HG02610 (cell line): ENCODE data around the gene FN1.

ENCODE experiments used
- ATAC-seq: cut with Tn5 transposase; IDR thresholded peaks from one replicate; pipeline ENCODE4 v1.9.1; 2021; ENCODE audit warnings: mild to moderate bottlenecking, moderate library complexity; ENCODE audit not compliant: unreplicated experiment

FN1 gene

GRCh38 chr2:215442401-215442787 is 6.5 kb upstream of the FN1 start:
- no peak for ATAC-seq

- ATAC-seq: no peak
These were observed 5.9 kb upstream of the FN1 start for GRCh38 chr2:215441560-215442400.

- no peak for ATAC-seq
These were observed 4.2 kb upstream of the FN1 start for GRCh38 chr2:215439980-215440512.

- no peak for ATAC-seq
These were observed 3.5 kb upstream of the FN1 start for GRCh38 chr2:215439404-215439803.

GRCh38 chr2:215437614-215438013 is 1.7 kb upstream of the FN1 start:
- no peak for ATAC-seq

GRCh38 chr2:215436705-215437565 is 1.1 kb upstream of the FN1 start:
- ATAC-seq: peak; percentile 20

GRCh38 chr2:215435280-215435869 is 493 bp downstream of the FN1 start:
- peak; percentile 29 for ATAC-seq

GRCh38 chr2:215434447-215435279 is 1.2 kb downstream of the FN1 start:
- no peak for ATAC-seq

GRCh38 chr2:215432759-215433594 is 2.9 kb downstream of the FN1 start:
- no peak for ATAC-seq

- no peak for ATAC-seq
These were observed 3.8 kb downstream of the FN1 start for GRCh38 chr2:215431778-215432758.

GRCh38 chr2:215431290-215431689 is 4.6 kb downstream of the FN1 start:
- ATAC-seq: no peak

- ATAC-seq: no peak
These were observed 5.2 kb downstream of the FN1 start for GRCh38 chr2:215430528-215431187.

GRCh38 chr2:215429424-215429823 is 6.4 kb downstream of the FN1 start:
- no peak for ATAC-seq

GRCh38 chr2:215428060-215428910 is 7.6 kb downstream of the FN1 start:
- ATAC-seq: no peak

GRCh38 chr2:215427585-215427984 is 8.3 kb downstream of the FN1 start:
- no peak for ATAC-seq

GRCh38 chr2:215425021-215425782 is 10.7 kb downstream of the FN1 start:
- no peak for ATAC-seq
